Transverse colon (tissue), 4 donors: ENCODE results near the gene PLA2G4E.

Experiments
- CTCF ChIP-seq, 5 experiments: fragments of 200-600 bp in 3 of 5; fragments of 450-650 bp in 2 of 5; sonication (generic) in 3 of 5; IDR thresholded peaks; 1 replicate in 2 of 5; 2 replicates in 3 of 5; pipeline ENCODE4 v1.5.1; 2016 to 2017; ENCODE audit warnings: antibody characterized with exemption in 5 of 5, inconsistent platforms in 3 of 5, mild to moderate bottlenecking in 2 of 5, moderate library complexity in 1 of 5
- EP300 ChIP-seq: sonication (generic); formaldehyde crosslinking; IDR thresholded peaks from one replicate; pipeline ENCODE4 v1.6.1; 2017; ENCODE audit warnings: antibody characterized with exemption, low read depth
- POLR2A ChIP-seq: fragments of 450-650 bp; IDR thresholded peaks from one replicate; pipeline ENCODE4 v1.6.1; 2016; ENCODE audit warnings: antibody characterized with exemption, mild to moderate bottlenecking, moderate library complexity
- POLR2AphosphoS5 ChIP-seq, 3 donors: sonication (generic); formaldehyde crosslinking; IDR thresholded peaks; one replicate each; pipeline ENCODE4 v1.6.1; 2016; ENCODE audit warnings: antibody characterized with exemption in 3 of 3

DNA sequence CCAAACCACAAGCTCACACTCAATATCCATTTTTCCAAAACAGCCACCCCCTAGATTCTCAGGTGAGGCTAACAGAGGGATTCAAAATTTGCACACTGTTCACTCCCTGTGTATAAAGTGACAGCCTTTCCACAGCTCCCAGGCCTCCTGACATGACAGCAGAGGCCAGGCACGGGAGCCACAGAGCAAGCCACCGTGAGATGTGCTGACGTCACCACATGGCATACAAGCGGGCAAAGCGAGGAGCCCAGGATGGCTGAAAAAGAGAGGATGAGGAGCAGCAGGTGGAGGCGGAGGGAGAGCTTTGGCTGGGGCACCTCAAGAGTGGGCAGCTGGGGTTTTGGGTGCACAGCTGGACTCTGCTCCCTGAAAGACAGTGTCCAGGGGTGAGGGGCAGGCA is 75.6 kb downstream of the PLA2G4E start:
- no peak for TF ChIP-seq CTCF (IDR thresholded peaks at IDR 0.05)
- TF ChIP-seq EP300, result no peak
- TF ChIP-seq POLR2A, result no peak
- TF ChIP-seq POLR2AphosphoS5 (IDR thresholded peaks at IDR 0.05), result no peak
